ENCODE results near the gene OR52J3. TPM values are rescaled to one million over a fixed set of nuclear protein-coding genes. Genes with fewer than 3 reads are reported as not detected.
"Not testable (repeated sequence)": the region's sequence is repeated elsewhere in the genome, so short reads cannot be mapped to it uniquely, and the experiment has no call there.

Gene OR52J3
- total RNA-seq, 1 experiment from 2014 or later, result not detected

GRCh38 chr11:5046754-5047330, 516 bp downstream of the OR52J3 start:
- Histone ChIP-seq H4K20me1 (ENCODE audit: low read length) (no peaks in the 10 kb centered on the region), H3K4me2 (ENCODE audit: low read length) (no peak overlapping the region), H3K9ac (ENCODE audit: low read length) (no peak overlapping the region), H3K79me2 (ENCODE audit: low read length) (no peaks in the 10 kb centered on the region), H3F3A (ENCODE audit: low read length, unreplicated experiment) (no peaks in the 10 kb centered on the region), H3K4me3 (ENCODE audit: low read length) (no peak overlapping the region), H3K4me1 (ENCODE audit: insufficient read depth, low read length) (no peaks in the 10 kb centered on the region), H3K9me3 (ENCODE audit: low read length) (no peaks in the 10 kb centered on the region), H3K9me2 (replicated peaks; ENCODE audit: low read length) (no peaks in the 10 kb centered on the region), H3K27ac (ENCODE audit: low read length) (no peak overlapping the region), H3K27me3 (ENCODE audit: low read length) (no peaks in the 10 kb centered on the region), H3K36me3 (ENCODE audit: low read depth, low read length) (no peaks in the 10 kb centered on the region), H2AFZ (ENCODE audit: low read length) (no peak overlapping the region)
- intact Hi-C loops (cut with micrococcal nuclease), result no loop called here
- ChIA-PET POLR2A (ENCODE audit: unreplicated experiment) (no interaction called here), CTCF (no interaction called here)
- no peak for ATAC-seq
- no peak for DNase-seq
- TF ChIP-seq CTCF (conservative IDR thresholded peaks at IDR 0.05; ENCODE audit: low read depth, low read length) (no peak), EZH2phosphoT487 (IDR thresholded peaks at IDR 0.05; ENCODE audit: borderline replicate concordance, low read length) (no peak), EZH2 (IDR thresholded peaks at IDR 0.05; ENCODE audit: low read length, unreplicated experiment) (no peak)
- no TSS peak for BruUV-seq (replicated peaks)

GRCh38 chr11:5058679-5059078, 12.4 kb downstream of the OR52J3 start:
- H4K20me1 ChIP-seq (ENCODE audit: low read length); H2AFZ ChIP-seq (ENCODE audit: low read length); POLR2A ChIA-PET (ENCODE audit: unreplicated experiment); H3K4me3 ChIP-seq (ENCODE audit: low read length); H3K27ac ChIP-seq (ENCODE audit: low read length); H3K4me1 ChIP-seq (ENCODE audit: insufficient read depth, low read length); H3K9me2 ChIP-seq (replicated peaks; ENCODE audit: low read length); H3K9me3 ChIP-seq (ENCODE audit: low read length); intact Hi-C loops (cut with micrococcal nuclease); H3F3A ChIP-seq (ENCODE audit: low read length, unreplicated experiment); DNase-seq; H3K9ac ChIP-seq (ENCODE audit: low read length); H3K27me3 ChIP-seq (ENCODE audit: low read length); H3K36me3 ChIP-seq (ENCODE audit: low read depth, low read length); H3K4me2 ChIP-seq (ENCODE audit: low read length); ATAC-seq; H3K79me2 ChIP-seq (ENCODE audit: low read length); BruUV-seq (replicated peaks); CTCF ChIA-PET: not testable (repeated sequence)

- Histone ChIP-seq H2AFZ (ENCODE audit: low read length) (no peak within 1 kb of the TSS), H3K4me3 (ENCODE audit: low read length) (no peak within 1 kb of the TSS), H3K4me2 (ENCODE audit: low read length) (no peak within 1 kb of the TSS), H4K20me1 (ENCODE audit: low read length) (no peaks in the 10 kb centered on the region), H3K27ac (ENCODE audit: low read length) (no peak within 1 kb of the TSS), H3F3A (ENCODE audit: low read length, unreplicated experiment) (no peaks in the 10 kb centered on the region), H3K9me3 (ENCODE audit: low read length) (no peaks in the 10 kb centered on the region), H3K36me3 (ENCODE audit: low read depth, low read length) (no peaks in the 10 kb centered on the region), H3K9me2 (replicated peaks; ENCODE audit: low read length) (no peaks in the 10 kb centered on the region), H3K79me2 (ENCODE audit: low read length) (no peaks in the 10 kb centered on the region), H3K4me1 (ENCODE audit: insufficient read depth, low read length) (no peaks in the 10 kb centered on the region), H3K9ac (ENCODE audit: low read length) (no peak within 1 kb of the TSS), H3K27me3 (ENCODE audit: low read length) (no peaks in the 10 kb centered on the region)
- ChIA-PET CTCF (no interaction called here), POLR2A (ENCODE audit: unreplicated experiment) (no interaction called here)
- intact Hi-C loops (cut with micrococcal nuclease), result no loop called here
- DNase-seq (no peak), ATAC-seq (no peak)
- BruUV-seq (replicated peaks), result no TSS peak
- TF ChIP-seq CTCF (conservative IDR thresholded peaks at IDR 0.05; ENCODE audit: low read depth, low read length) (no peak), EZH2 (IDR thresholded peaks at IDR 0.05; ENCODE audit: low read length, unreplicated experiment) (no peak), EZH2phosphoT487 (IDR thresholded peaks at IDR 0.05; ENCODE audit: borderline replicate concordance, low read length) (no peak)
Measured at GRCh38 chr11:5059391-5059790, 13.1 kb downstream of the OR52J3 start, which contains the start of gene OR52E2. OR52E2 (minus strand) TSS chr11:5059627; CDS start chr11:5059627, 0 bp downstream.
